Bronchial epithelial cell (primary cell): ENCODE data around the gene WNT5A. TPM values are rescaled to one million over a fixed set of nuclear protein-coding genes. Genes with fewer than 3 reads are reported as not detected.

Source experiments
- DNase-seq: peaks from one replicate; pipeline ENCODE4 v3.0.0-alpha.2; 2010; ENCODE audit warnings: low read depth
- FAIRE-seq: peaks from 2 replicates; lab custom pipeline; 2011; peaks lifted over from hg19 to GRCh38; lab: Jason Lieb, UNC
- H3K27me3 ChIP-seq: 2 replicates; pipeline ENCODE4 v1.5.1; 2011; ENCODE audit warnings: low read length; ENCODE audit not compliant: control insufficient read depth, insufficient read depth
- H3K36me3 ChIP-seq: 2 replicates; pipeline ENCODE4 v1.5.1; 2011; ENCODE audit warnings: low read length; ENCODE audit not compliant: control insufficient read depth, insufficient read depth
- H3K4me3 ChIP-seq: 2 replicates; pipeline ENCODE4 v1.5.1; 2011; ENCODE audit warnings: mild to moderate bottlenecking, low read depth, low read length, control low read depth
- total RNA-seq: library from RNA; depleted of rRNA; stranded (reverse); fragments of >200 nt; gene quantifications from 2 replicates; pipeline ENCODE4 v1.2.1, GENCODE V29; 2014
- TF ChIP-seq, protein P1 (sequence below): IDR thresholded peaks from 2 replicates; pipeline ENCODE4 v1.5.1; 2011; ENCODE audit warnings: mild to moderate bottlenecking, moderate library complexity, low read length, control low read depth, inconsistent platforms; ENCODE audit not compliant: insufficient read depth, severe bottlenecking

The WNT5A gene
- 3.9 and 11.6 TPM in 2 replicates for total RNA-seq

DNA sequence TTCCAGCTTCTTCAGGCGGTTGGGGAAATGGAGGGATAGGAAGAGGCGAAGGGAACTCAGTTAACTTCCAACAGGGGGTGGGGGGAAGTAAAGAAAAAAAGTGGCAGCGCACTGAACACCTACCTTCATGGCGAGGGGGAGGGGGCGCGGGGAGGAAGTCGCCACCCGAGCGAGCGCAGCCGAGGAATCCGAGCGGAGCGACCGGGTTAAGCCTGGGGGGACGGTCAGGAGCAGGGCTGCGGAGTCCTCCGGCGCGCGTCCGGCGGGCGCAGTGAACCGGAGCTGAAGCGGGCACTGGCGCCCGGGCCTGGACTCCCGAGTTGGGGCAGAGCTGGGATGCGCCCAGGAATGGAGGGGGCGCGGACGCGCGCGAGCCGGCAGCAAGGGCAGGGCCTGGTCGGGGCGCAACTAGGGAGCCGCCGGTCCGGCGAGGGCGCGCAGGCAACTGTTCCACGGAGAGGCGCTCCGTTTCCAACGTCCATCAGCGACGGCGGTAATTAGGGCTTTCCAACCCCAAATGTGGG is at the start of gene WNT5A:
Gene WNT5A (minus strand): TSS at position 450 of the 524 bp plus-strand sequence. CDS start 321 bp downstream, at position 129.
- Histone ChIP-seq H3K4me3 (peak within 1 kb of the TSS; percentile 49), H3K27me3 (no peaks in the 10 kb centered on the region), H3K36me3 (no peaks in the 10 kb centered on the region)
- DNase-seq (no peak), FAIRE-seq (no peak)
- TF ChIP-seq, protein P1, sequence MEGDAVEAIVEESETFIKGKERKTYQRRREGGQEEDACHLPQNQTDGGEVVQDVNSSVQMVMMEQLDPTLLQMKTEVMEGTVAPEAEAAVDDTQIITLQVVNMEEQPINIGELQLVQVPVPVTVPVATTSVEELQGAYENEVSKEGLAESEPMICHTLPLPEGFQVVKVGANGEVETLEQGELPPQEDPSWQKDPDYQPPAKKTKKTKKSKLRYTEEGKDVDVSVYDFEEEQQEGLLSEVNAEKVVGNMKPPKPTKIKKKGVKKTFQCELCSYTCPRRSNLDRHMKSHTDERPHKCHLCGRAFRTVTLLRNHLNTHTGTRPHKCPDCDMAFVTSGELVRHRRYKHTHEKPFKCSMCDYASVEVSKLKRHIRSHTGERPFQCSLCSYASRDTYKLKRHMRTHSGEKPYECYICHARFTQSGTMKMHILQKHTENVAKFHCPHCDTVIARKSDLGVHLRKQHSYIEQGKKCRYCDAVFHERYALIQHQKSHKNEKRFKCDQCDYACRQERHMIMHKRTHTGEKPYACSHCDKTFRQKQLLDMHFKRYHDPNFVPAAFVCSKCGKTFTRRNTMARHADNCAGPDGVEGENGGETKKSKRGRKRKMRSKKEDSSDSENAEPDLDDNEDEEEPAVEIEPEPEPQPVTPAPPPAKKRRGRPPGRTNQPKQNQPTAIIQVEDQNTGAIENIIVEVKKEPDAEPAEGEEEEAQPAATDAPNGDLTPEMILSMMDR: no peak

DNA sequence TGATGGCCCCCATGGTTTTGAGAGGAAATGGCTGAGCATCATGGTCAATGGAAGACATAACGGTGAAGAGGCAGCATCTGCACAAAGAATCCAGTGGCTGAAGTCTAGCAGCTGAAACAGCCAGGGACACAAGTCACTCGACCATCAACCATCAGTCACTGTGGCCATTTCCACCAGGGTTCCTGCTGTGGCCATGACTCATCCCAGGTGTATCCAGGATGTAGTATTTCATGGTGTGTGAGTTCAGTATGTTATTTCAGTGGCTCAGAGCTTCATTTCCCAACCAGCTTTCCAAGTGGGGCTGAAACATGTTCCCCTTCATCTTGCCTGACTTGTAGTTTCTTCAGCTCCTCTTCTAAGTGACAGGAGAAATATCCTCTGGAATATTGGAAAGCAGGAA is 47.8 kb upstream of the WNT5A start:
- no peaks in the 10 kb centered on the region for H3K36me3 ChIP-seq
- H3K4me3 ChIP-seq: no peak overlapping the region
- FAIRE-seq (peak; percentile 77), DNase-seq (peak; percentile 44)
- TF ChIP-seq, protein P1: no peak
- no peaks in the 10 kb centered on the region for H3K27me3 ChIP-seq

DNA sequence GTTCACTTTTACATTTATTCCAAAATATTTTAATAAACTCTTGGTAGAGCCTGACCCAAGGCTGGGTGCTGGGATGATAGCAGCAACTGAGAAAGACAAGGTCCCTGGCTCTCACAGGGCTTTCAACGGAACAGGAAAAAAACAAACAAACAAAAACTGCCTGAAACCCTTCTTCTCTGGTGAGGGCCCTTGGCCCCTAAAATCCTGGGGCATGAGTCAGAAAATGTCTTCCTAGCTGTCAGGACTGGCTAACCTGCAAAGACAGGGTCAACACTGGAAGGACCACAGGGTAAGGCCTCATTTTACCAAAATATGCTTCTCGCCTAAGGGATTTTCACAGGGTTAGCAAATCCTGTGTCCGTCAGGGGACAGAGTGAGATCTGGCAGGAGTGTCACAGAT is 45.7 kb upstream of the WNT5A start:
- no peak for DNase-seq
- no peak for FAIRE-seq
- TF ChIP-seq, protein P1: no peak
- Histone ChIP-seq H3K36me3 (no peaks in the 10 kb centered on the region), H3K27me3 (no peaks in the 10 kb centered on the region), H3K4me3 (no peak overlapping the region)

DNA sequence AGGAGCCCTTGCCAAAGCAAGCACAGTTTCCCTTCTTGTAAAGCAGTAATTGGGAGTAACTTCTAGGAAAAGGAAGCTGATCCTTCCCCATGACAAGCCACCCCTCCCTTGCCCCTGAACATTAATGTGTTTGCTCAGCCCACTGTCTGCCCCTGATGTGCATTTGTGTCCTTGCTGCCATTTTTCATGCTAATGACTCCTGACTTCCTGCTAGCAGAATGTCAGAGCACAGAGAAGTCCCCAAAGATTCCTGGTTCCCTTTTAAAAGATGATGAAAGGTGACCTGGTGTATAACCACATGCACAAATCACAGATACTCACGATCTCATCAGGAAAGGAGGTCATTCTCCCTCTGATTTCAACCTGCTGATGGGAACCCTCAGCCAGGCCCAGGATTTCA is 44.2 kb upstream of the WNT5A start:
- TF ChIP-seq, protein P1: no peak
- no peak for DNase-seq
- H3K4me3 ChIP-seq: no peak overlapping the region
- H3K27me3 ChIP-seq: peaks cover 1% of the 10 kb centered on the region
- peak; percentile 73 for FAIRE-seq
- H3K36me3 ChIP-seq: no peaks in the 10 kb centered on the region

DNA sequence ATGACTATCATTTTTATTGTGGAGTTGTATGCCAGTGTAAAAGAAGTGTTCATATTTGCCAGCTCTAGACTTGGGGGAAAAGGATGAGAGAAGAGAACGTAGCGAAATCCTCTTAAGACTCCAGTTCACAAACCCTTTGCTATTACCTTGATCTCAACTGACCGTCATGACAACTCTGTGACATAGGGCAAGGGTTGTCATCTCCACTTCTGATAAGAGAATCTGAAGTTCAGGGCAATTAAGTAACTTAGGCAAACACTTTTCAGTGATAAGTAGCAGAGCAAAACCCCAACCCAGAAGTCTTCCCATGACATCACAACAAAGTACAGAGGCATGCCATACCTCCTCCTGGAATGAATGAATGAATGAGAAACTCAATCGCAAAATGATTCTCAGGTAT is 40.3 kb upstream of the WNT5A start:
- TF ChIP-seq, protein P1: no peak
- Histone ChIP-seq H3K27me3 (peaks cover 1% of the 10 kb centered on the region), H3K36me3 (no peaks in the 10 kb centered on the region), H3K4me3 (no peak overlapping the region)
- FAIRE-seq: no peak
- DNase-seq: no peak
